ENCODE data around the gene AGBL1. TPM values are rescaled to one million over a fixed set of nuclear protein-coding genes. Genes with fewer than 3 reads are reported as not detected.

AGBL1 gene
- total RNA-seq, 4 donors from 2014 or later: 0.32 to 0.40 TPM; not detected in 2

GRCh38 chr15:86634146-86634545 lies 554.5 kb downstream of the AGBL1 start:
- TF ChIP-seq POLR2A (IDR thresholded peaks at IDR 0.05) (no peak), CTCF (IDR thresholded peaks at IDR 0.05) (no peak), POLR2AphosphoS5 (IDR thresholded peaks at IDR 0.05) (no peak), EP300 (IDR thresholded peaks at IDR 0.05; ENCODE audit: low read depth) (no peak)
- Histone ChIP-seq H3K4me3 (no peak overlapping the region), H3K36me3 (no peaks in the 10 kb centered on the region), H3K27me3 (no peaks in the 10 kb centered on the region), H3K4me1 (peaks cover 0 to 19% (median 7%) of the 10 kb centered on the region in 4 donors), H3K9me3 (no peaks in the 10 kb centered on the region), H3K27ac (no peak overlapping the region)
- DNase-seq: no peak
- intact Hi-C loops (cut with DNase I; ENCODE audit: low total_unique reads) (no loop called here), in situ Hi-C loops (cut with MboI; ENCODE audit: low pct_ligation_motif_present in 1 of 4, low pct_unique_long_range_greater_than_20kb in 1 of 4, low sequenced_read_pairs in 3 of 4) (no loop called here)
- WGBS, 2 donors (ENCODE audit: low coverage in 1 of 2): 83 to 90% methylated on average over 4 of the region's 4 CpGs

GRCh38 chr15:86634992-86635638 lies 555.4 kb downstream of the AGBL1 start:
- Histone ChIP-seq H3K4me3 (no peak overlapping the region), H3K9me3 (no peaks in the 10 kb centered on the region), H3K27me3 (no peaks in the 10 kb centered on the region), H3K27ac (peak overlapping the region in 2 of 4 donors; percentile 22 to 45), H3K36me3 (no peaks in the 10 kb centered on the region), H3K4me1 (peaks cover 0 to 13% (median 3%) of the 10 kb centered on the region in 4 donors)
- DNase-seq: no peak
- no peak for TF ChIP-seq POLR2AphosphoS5 (IDR thresholded peaks at IDR 0.05)
- TF ChIP-seq EP300 (IDR thresholded peaks at IDR 0.05; ENCODE audit: low read depth): no peak
- in situ Hi-C loops (cut with MboI; ENCODE audit: low pct_ligation_motif_present in 1 of 4, low pct_unique_long_range_greater_than_20kb in 1 of 4, low sequenced_read_pairs in 3 of 4) (no loop called here), intact Hi-C loops (cut with DNase I; ENCODE audit: low total_unique reads) (no loop called here)
- WGBS, 2 donors (ENCODE audit: low coverage in 1 of 2): 40 to 53% methylated on average over 2 of the region's 2 CpGs

GRCh38 chr15:86644339-86644738 lies 564.7 kb downstream of the AGBL1 start:
- WGBS, 2 donors (ENCODE audit: low coverage in 1 of 2): 45 to 59% methylated on average over 2 to 3 of the region's 3 CpGs
- no peaks in the 10 kb centered on the region for H3K4me1 ChIP-seq
- no peak for TF ChIP-seq EP300 (IDR thresholded peaks at IDR 0.05; ENCODE audit: low read depth)
- TF ChIP-seq POLR2AphosphoS5 (IDR thresholded peaks at IDR 0.05): no peak
- TF ChIP-seq CTCF (IDR thresholded peaks at IDR 0.05): no peak
- TF ChIP-seq POLR2A (IDR thresholded peaks at IDR 0.05): no peak
- intact Hi-C loops (cut with DNase I; ENCODE audit: low total_unique reads): no loop called here
- in situ Hi-C loops (cut with MboI; ENCODE audit: low pct_ligation_motif_present in 1 of 4, low pct_unique_long_range_greater_than_20kb in 1 of 4, low sequenced_read_pairs in 3 of 4): no loop called here
- H3K27me3 ChIP-seq: no peaks in the 10 kb centered on the region
- H3K4me3 ChIP-seq: no peak overlapping the region
- no peaks in the 10 kb centered on the region for H3K36me3 ChIP-seq
- DNase-seq: no peak
- H3K9me3 ChIP-seq: no peaks in the 10 kb centered on the region
- no peak overlapping the region for H3K27ac ChIP-seq

GRCh38 chr15:86645925-86646500 lies 566.3 kb downstream of the AGBL1 start:
- Histone ChIP-seq H3K4me1 (peaks cover 0 to 3% (median 0%) of the 10 kb centered on the region in 4 donors), H3K4me3 (no peak overlapping the region), H3K27ac (no peak overlapping the region), H3K9me3 (no peaks in the 10 kb centered on the region), H3K36me3 (no peaks in the 10 kb centered on the region), H3K27me3 (no peaks in the 10 kb centered on the region)
- intact Hi-C loops (cut with DNase I; ENCODE audit: low total_unique reads) (no loop called here), in situ Hi-C loops (cut with MboI; ENCODE audit: low pct_ligation_motif_present in 1 of 4, low pct_unique_long_range_greater_than_20kb in 1 of 4, low sequenced_read_pairs in 3 of 4) (no loop called here)
- DNase-seq: no peak
- WGBS, 2 donors (ENCODE audit: low coverage in 1 of 2): 66 to 86% methylated on average over 3 to 7 of the region's 7 CpGs
- TF ChIP-seq POLR2AphosphoS5 (IDR thresholded peaks at IDR 0.05): no peak
- TF ChIP-seq EP300 (IDR thresholded peaks at IDR 0.05; ENCODE audit: low read depth): no peak
- no peak for TF ChIP-seq CTCF (IDR thresholded peaks at IDR 0.05)

All from transverse colon (tissue), 4 donors.